HCT116 (cell line): Measurements from ENCODE around the gene TIMM13.

Source experiments
- EZH2 ChIP-seq: fragments of 200-600 bp; sonication (generic); IDR thresholded peaks from 2 replicates; pipeline ENCODE4 v1.6.1; 2017; ENCODE audit warnings: antibody characterized with exemption, mixed run types
- EZH2phosphoT487 ChIP-seq: fragments of 200-600 bp; IDR thresholded peaks from 2 replicates; pipeline ENCODE4 v1.6.1; 2018; ENCODE audit warnings: antibody characterized with exemption, borderline replicate concordance
- JUND ChIP-seq: IDR thresholded peaks from 2 replicates; pipeline ENCODE4 v1.6.1; 2012
- POLR2A ChIP-seq: IDR thresholded peaks from 2 replicates; pipeline ENCODE4 v1.7.0; 2011; ENCODE audit warnings: borderline replicate concordance; ENCODE audit not compliant: insufficient read depth, insufficient read length; ENCODE audit errors: extremely low read depth
- RAD21 ChIP-seq: IDR thresholded peaks from 2 replicates; pipeline ENCODE4 v1.6.1; 2012; ENCODE audit warnings: low read depth, mild to moderate bottlenecking
- SIN3A ChIP-seq: IDR thresholded peaks from 2 replicates; pipeline ENCODE4 v1.6.1; 2012; ENCODE audit warnings: low read depth
- SRF ChIP-seq: IDR thresholded peaks from 2 replicates; pipeline ENCODE4 v1.6.1; 2012; ENCODE audit warnings: low read depth
- TF ChIP-seq, protein P1 (sequence below), 3 experiments: fragments of 200-600 bp in 1 of 3; sonication (generic) in 1 of 3; IDR thresholded peaks in 2 of 3; conservative IDR thresholded peaks in 1 of 3; 2 replicates each; pipeline ENCODE4 v1.5.1; 2012 to 2017; ENCODE audit warnings: low read depth in 2 of 3, low read length in 2 of 3, antibody characterized with exemption in 1 of 3, borderline replicate concordance in 1 of 3, control low read depth in 1 of 3, mild to moderate bottlenecking in 1 of 3, mixed read lengths in 1 of 3, mixed run types in 1 of 3, moderate library complexity in 1 of 3; ENCODE audit not compliant: insufficient read depth in 1 of 3

DNA sequence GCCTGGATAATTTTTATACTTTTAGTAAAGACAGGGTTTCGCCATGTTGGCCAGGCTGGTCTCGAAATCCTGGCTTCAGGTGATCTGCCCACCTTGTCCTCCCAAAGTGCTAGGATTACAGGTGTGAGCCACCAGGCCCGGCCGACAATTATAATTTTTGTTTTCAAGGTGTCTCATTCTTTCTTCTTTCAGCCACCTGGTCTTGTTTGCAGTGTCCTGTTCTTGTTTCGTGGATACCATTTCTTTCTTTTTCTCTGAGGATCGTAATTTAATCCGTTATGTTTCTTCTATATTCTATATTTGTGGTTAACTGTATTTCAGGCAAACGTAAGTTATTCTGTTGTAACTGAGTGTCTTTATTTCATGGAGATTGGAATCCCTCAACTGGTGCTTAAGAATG, 15.7 kb downstream of the TIMM13 start:
- TF ChIP-seq, protein P1, sequence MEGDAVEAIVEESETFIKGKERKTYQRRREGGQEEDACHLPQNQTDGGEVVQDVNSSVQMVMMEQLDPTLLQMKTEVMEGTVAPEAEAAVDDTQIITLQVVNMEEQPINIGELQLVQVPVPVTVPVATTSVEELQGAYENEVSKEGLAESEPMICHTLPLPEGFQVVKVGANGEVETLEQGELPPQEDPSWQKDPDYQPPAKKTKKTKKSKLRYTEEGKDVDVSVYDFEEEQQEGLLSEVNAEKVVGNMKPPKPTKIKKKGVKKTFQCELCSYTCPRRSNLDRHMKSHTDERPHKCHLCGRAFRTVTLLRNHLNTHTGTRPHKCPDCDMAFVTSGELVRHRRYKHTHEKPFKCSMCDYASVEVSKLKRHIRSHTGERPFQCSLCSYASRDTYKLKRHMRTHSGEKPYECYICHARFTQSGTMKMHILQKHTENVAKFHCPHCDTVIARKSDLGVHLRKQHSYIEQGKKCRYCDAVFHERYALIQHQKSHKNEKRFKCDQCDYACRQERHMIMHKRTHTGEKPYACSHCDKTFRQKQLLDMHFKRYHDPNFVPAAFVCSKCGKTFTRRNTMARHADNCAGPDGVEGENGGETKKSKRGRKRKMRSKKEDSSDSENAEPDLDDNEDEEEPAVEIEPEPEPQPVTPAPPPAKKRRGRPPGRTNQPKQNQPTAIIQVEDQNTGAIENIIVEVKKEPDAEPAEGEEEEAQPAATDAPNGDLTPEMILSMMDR (IDR thresholded peaks at IDR 0.05 in 2 of 3, conservative IDR thresholded peaks at IDR 0.05 in 1 of 3; ENCODE audit: borderline replicate concordance in 1 of 3, insufficient read depth in 1 of 3, low read depth in 2 of 3, low read length in 2 of 3) = no peak
- no peak for TF ChIP-seq POLR2A
- TF ChIP-seq EZH2 = no peak
- no peak for TF ChIP-seq JUND
- TF ChIP-seq EZH2phosphoT487 = no peak
- no peak for TF ChIP-seq SRF
- TF ChIP-seq SIN3A = no peak
- TF ChIP-seq RAD21 = no peak
